ENCODE results near the gene DNAJC4. TPM values are rescaled to one million over a fixed set of nuclear protein-coding genes. Genes with fewer than 3 reads are reported as not detected.

The DNAJC4 gene
- total and polyA plus RNA-seq, 9 of the 15 experiments (the other 6 are each of a cell fraction or from before 2014, with no cell fraction given), result 4.0 to 32.6 (median 19.9) TPM

DNA sequence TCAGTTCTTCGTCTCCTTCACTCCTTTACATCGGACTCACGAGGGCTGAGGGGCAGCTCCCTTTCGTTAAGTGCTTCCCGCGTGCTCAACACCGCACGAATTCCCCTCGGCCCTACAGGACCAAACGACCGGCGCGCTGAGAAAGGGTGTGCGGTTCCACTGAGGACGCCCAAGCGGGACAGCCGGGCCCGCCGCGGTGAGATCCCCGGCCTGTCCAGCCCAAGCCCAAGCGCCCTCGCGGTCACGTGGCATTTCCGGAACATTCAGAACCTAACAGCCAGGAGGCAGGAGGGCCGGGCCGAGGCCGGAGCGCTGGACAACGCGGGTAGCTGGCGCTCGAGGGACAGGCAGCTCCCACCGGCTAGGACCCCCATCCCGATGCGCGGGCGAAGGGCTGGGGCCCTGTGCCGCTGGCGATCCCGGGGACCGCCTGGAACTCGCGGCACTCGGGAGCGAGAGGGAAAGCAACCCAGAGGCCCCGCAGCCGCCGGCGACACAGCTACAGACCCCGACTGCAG, 45.1 kb upstream of the DNAJC4 start (continued):
- no peak for TF ChIP-seq NUFIP1 (IDR thresholded peaks at IDR 0.05; ENCODE audit: partially characterized antibody)
- no peak for TF ChIP-seq CTCFL (IDR thresholded peaks at IDR 0.05; ENCODE audit: borderline replicate concordance, insufficient read depth, low read depth, low read length, poor library complexity, severe bottlenecking)
- TF ChIP-seq SIRT6 (IDR thresholded peaks at IDR 0.05; ENCODE audit: low read depth, low read length), result no peak
- TF ChIP-seq GABPB2 (CRISPR knock-in tag; conservative IDR thresholded peaks at IDR 0.05), result peak; percentile 78; the same call in 1 of the 2 replicates
- TF ChIP-seq ZNF696 (CRISPR knock-in tag; conservative IDR thresholded peaks at IDR 0.05), result no peak
- TF ChIP-seq ZEB2 (IDR thresholded peaks at IDR 0.05), result no peak
- no peak for TF ChIP-seq ETS2 (tag; IDR thresholded peaks at IDR 0.05; ENCODE audit: borderline replicate concordance, poor library complexity, severe bottlenecking)
- 0 out of 2 replicates have a peak, but pooled peaks have one; percentile 57 for TF ChIP-seq CGGBP1 (CRISPR knock-in tag; IDR thresholded peaks at IDR 0.05)
- TF ChIP-seq CBX2 (IDR thresholded peaks at IDR 0.05; ENCODE audit: insufficient read depth, low read length, poor library complexity, severe bottlenecking), result no peak
- 0 out of 2 replicates have a peak, but pooled peaks have one; percentile 17 for TF ChIP-seq ZNF23 (CRISPR knock-in tag; IDR thresholded peaks at IDR 0.05)
- peak; percentile 73; the same call in 1 of the 2 replicates for TF ChIP-seq SMAD4 (CRISPR knock-in tag; conservative IDR thresholded peaks at IDR 0.05)
- no peak for TF ChIP-seq PTBP1 (IDR thresholded peaks at IDR 0.05; ENCODE audit: low read depth, low read length)
- 0 out of 2 replicates have a peak, but pooled peaks have one; percentile 67 for TF ChIP-seq ERF (CRISPR knock-in tag; IDR thresholded peaks at IDR 0.05)
- peak; percentile 89 for TF ChIP-seq POLR2AphosphoS5 (IDR thresholded peaks at IDR 0.05; ENCODE audit: control insufficient read depth, insufficient read depth, low read depth, low read length)
- TF ChIP-seq, protein P1, sequence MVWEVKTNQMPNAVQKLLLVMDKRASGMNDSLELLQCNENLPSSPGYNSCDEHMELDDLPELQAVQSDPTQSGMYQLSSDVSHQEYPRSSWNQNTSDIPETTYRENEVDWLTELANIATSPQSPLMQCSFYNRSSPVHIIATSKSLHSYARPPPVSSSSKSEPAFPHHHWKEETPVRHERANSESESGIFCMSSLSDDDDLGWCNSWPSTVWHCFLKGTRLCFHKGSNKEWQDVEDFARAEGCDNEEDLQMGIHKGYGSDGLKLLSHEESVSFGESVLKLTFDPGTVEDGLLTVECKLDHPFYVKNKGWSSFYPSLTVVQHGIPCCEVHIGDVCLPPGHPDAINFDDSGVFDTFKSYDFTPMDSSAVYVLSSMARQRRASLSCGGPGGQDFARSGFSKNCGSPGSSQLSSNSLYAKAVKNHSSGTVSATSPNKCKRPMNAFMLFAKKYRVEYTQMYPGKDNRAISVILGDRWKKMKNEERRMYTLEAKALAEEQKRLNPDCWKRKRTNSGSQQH (CRISPR knock-in tag; IDR thresholded peaks at IDR 0.05), result 0 out of 2 replicates have a peak, but pooled peaks have one; percentile 32
- TF ChIP-seq, protein P2, sequence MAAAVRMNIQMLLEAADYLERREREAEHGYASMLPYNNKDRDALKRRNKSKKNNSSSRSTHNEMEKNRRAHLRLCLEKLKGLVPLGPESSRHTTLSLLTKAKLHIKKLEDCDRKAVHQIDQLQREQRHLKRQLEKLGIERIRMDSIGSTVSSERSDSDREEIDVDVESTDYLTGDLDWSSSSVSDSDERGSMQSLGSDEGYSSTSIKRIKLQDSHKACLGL (CRISPR knock-in tag; IDR thresholded peaks at IDR 0.05; ENCODE audit: borderline replicate concordance, poor library complexity, severe bottlenecking), result no peak
- TF ChIP-seq ZNF121 (CRISPR knock-in tag; conservative IDR thresholded peaks at IDR 0.05), result no peak
- 0 out of 2 replicates have a peak, but pooled peaks have one; percentile 27 for TF ChIP-seq HMG20A (CRISPR knock-in tag; conservative IDR thresholded peaks at IDR 0.05)
- no peak for TF ChIP-seq ZBTB5 (IDR thresholded peaks at IDR 0.05)
- no peak for TF ChIP-seq CHD2 (IDR thresholded peaks at IDR 0.05; ENCODE audit: low read depth, low read length)
